Trophoblast cell (in vitro differentiated cells and primary cell): Measurements from ENCODE around the gene SLC22A16.
"Not testable (repeated sequence)": the region's sequence is repeated elsewhere in the genome, so short reads cannot be mapped to it uniquely, and the experiment has no call there.

Experiments used
- DNase-seq, 2 donors: peaks; one replicate each; pipeline ENCODE4 v3.0.0-alpha.2; 2016
- H2AFZ ChIP-seq: 2 replicates; pipeline ENCODE4 v1.6.1; 2013; ENCODE audit warnings: low read length, moderate library complexity, mild to moderate bottlenecking; ENCODE audit not compliant: insufficient read depth, poor library complexity
- H2AK5ac ChIP-seq: 2 replicates; pipeline ENCODE4 v1.6.1; 2013; ENCODE audit warnings: mild to moderate bottlenecking, low read length
- H2BK120ac ChIP-seq: 2 replicates; pipeline ENCODE4 v1.6.1; 2013; ENCODE audit warnings: low read length, mild to moderate bottlenecking, moderate library complexity; ENCODE audit not compliant: insufficient read depth, poor library complexity
- H2BK12ac ChIP-seq: 2 replicates; pipeline ENCODE4 v1.6.1; 2013; ENCODE audit warnings: mild to moderate bottlenecking, low read length, moderate library complexity
- H2BK5ac ChIP-seq: 2 replicates; pipeline ENCODE4 v1.6.1; 2013; ENCODE audit warnings: low read length, low read depth, moderate library complexity, mild to moderate bottlenecking; ENCODE audit not compliant: poor library complexity
- H3K14ac ChIP-seq: 2 replicates; pipeline ENCODE4 v1.6.1; 2013; ENCODE audit warnings: mild to moderate bottlenecking, low read length
- H3K18ac ChIP-seq: 2 replicates; pipeline ENCODE4 v1.6.1; 2013; ENCODE audit warnings: mild to moderate bottlenecking, low read length
- H3K23ac ChIP-seq: 2 replicates; pipeline ENCODE4 v1.6.1; 2013; ENCODE audit warnings: low read length
- H3K27ac ChIP-seq: 2 replicates; pipeline ENCODE4 v1.5.1; 2013; ENCODE audit warnings: low read depth, mild to moderate bottlenecking, inconsistent platforms, low read length, moderate library complexity
- H3K27me3 ChIP-seq: 2 replicates; pipeline ENCODE4 v1.6.1; 2013; ENCODE audit warnings: inconsistent platforms, mild to moderate bottlenecking, low read length, moderate library complexity; ENCODE audit not compliant: insufficient read depth
- H3K36me3 ChIP-seq, 2 experiments: 1 replicate in 1 of 2; 2 replicates in 1 of 2; pipeline ENCODE4 v1.6.1; 2013; ENCODE audit warnings: low read length in 2 of 2, mild to moderate bottlenecking in 2 of 2, moderate library complexity in 1 of 2; ENCODE audit not compliant: insufficient read depth in 2 of 2, control insufficient read depth in 1 of 2
- H3K4ac ChIP-seq: 2 replicates; pipeline ENCODE4 v1.6.1; 2013; ENCODE audit warnings: low read depth, mild to moderate bottlenecking, low read length, moderate library complexity
- H3K4me1 ChIP-seq, 2 experiments: 1 replicate in 1 of 2; 2 replicates in 1 of 2; pipeline ENCODE4 v1.6.1; 2013; ENCODE audit warnings: low read length in 2 of 2, mild to moderate bottlenecking in 2 of 2, moderate library complexity in 1 of 2; ENCODE audit not compliant: insufficient read depth in 2 of 2, control insufficient read depth in 1 of 2
- H3K4me2 ChIP-seq: 2 replicates; pipeline ENCODE4 v1.6.1; 2013; ENCODE audit warnings: inconsistent platforms, mild to moderate bottlenecking, low read length, moderate library complexity
- H3K4me3 ChIP-seq: 2 replicates; pipeline ENCODE4 v1.5.1; 2013; ENCODE audit warnings: mild to moderate bottlenecking, low read depth, low read length, inconsistent platforms
- H3K79me1 ChIP-seq: one replicate; pipeline ENCODE4 v1.6.1; 2013; ENCODE audit warnings: low read length
- H3K79me2 ChIP-seq: 2 replicates; pipeline ENCODE4 v1.6.1; 2013; ENCODE audit warnings: low read length, mild to moderate bottlenecking; ENCODE audit not compliant: control insufficient read depth, insufficient read depth, poor library complexity
- H3K9ac ChIP-seq: 2 replicates; pipeline ENCODE4 v1.6.1; 2013; ENCODE audit warnings: mild to moderate bottlenecking, low read length
- H3K9me3 ChIP-seq: 2 replicates; pipeline ENCODE4 v1.6.1; 2013; ENCODE audit warnings: low read depth, mild to moderate bottlenecking, control low read depth, inconsistent platforms, low read length; ENCODE audit not compliant: insufficient read depth
- H4K12ac ChIP-seq: 2 replicates; pipeline ENCODE4 v1.6.1; 2013; ENCODE audit warnings: low read depth, mild to moderate bottlenecking, low read length, moderate library complexity
- H4K8ac ChIP-seq: 2 replicates; pipeline ENCODE4 v1.6.1; 2013; ENCODE audit warnings: low read depth, mild to moderate bottlenecking, low read length, moderate library complexity
- H4K91ac ChIP-seq: one replicate; pipeline ENCODE4 v1.6.1; 2013; ENCODE audit warnings: low read depth, mild to moderate bottlenecking, low read length, moderate library complexity
- WGBS: extraction: QIAGEN DNeasy Blood & Tissue Kit; methylation state at CpG from one replicate; pipeline ENCODE4 v1.1.7; 2013; ENCODE audit warnings: missing lambda C conversion rate; ENCODE audit not compliant: insufficient read length, insufficient coverage; ENCODE audit errors: extremely low coverage; 5-methylcytosine and 5-hydroxymethylcytosine counted together

The SLC22A16 gene

GRCh38 chr6:110490110-110490509 is 13.7 kb upstream of the SLC22A16 start:
- no peaks in the 10 kb centered on the region for H3K27me3 ChIP-seq
- H4K8ac ChIP-seq = no peak overlapping the region
- H3K23ac ChIP-seq = no peak overlapping the region
- H3K14ac ChIP-seq = no peak overlapping the region
- WGBS = no CpG with 5 or more reads among the region's 3 CpGs
- no peak overlapping the region for H3K4me3 ChIP-seq
- H3K4me1 ChIP-seq = peaks cover 2 to 8% of the 10 kb centered on the region in 2 experiments
- no peaks in the 10 kb centered on the region for H3K79me2 ChIP-seq
- H4K91ac ChIP-seq = no peak overlapping the region
- peaks cover 4% of the 10 kb centered on the region for H3K79me1 ChIP-seq
- H3K18ac ChIP-seq = no peak overlapping the region
- H2BK5ac ChIP-seq = no peak overlapping the region
- no peak overlapping the region for H2AFZ ChIP-seq
- no peak overlapping the region for H3K4me2 ChIP-seq
- no peak overlapping the region for H2BK120ac ChIP-seq
- no peak overlapping the region for H2BK12ac ChIP-seq
- no peak overlapping the region for H3K9ac ChIP-seq
- H3K4ac ChIP-seq = no peak overlapping the region
- no peaks in the 10 kb centered on the region for H3K36me3 ChIP-seq
- no peaks in the 10 kb centered on the region for H3K9me3 ChIP-seq
- no peak overlapping the region for H2AK5ac ChIP-seq
- no peak for DNase-seq
- H3K27ac ChIP-seq = no peak overlapping the region
- H4K12ac ChIP-seq = no peak overlapping the region

- no peak overlapping the region for H3K23ac ChIP-seq
- no peak overlapping the region for H3K14ac ChIP-seq
- no peak overlapping the region for H3K4me3 ChIP-seq
- no peaks in the 10 kb centered on the region for H3K79me2 ChIP-seq
- no peak overlapping the region for H4K8ac ChIP-seq
- no peak overlapping the region for H2BK12ac ChIP-seq
- H3K36me3 ChIP-seq = no peaks in the 10 kb centered on the region
- no peak overlapping the region for H3K27ac ChIP-seq
- H4K12ac ChIP-seq = no peak overlapping the region
- no peak overlapping the region for H3K4me2 ChIP-seq
- H2AFZ ChIP-seq = no peak overlapping the region
- H3K18ac ChIP-seq = no peak overlapping the region
- H3K27me3 ChIP-seq = no peaks in the 10 kb centered on the region
- no peak overlapping the region for H2AK5ac ChIP-seq
- WGBS = no CpG with 5 or more reads among the region's 6 CpGs
- H3K79me1 ChIP-seq = peaks cover 2% of the 10 kb centered on the region
- H3K9ac ChIP-seq = no peak overlapping the region
- H4K91ac ChIP-seq = no peak overlapping the region
- H3K9me3 ChIP-seq = no peaks in the 10 kb centered on the region
- H3K4me1 ChIP-seq = peaks cover 2 to 5% of the 10 kb centered on the region in 2 experiments
- no peak overlapping the region for H2BK5ac ChIP-seq
- no peak overlapping the region for H2BK120ac ChIP-seq
- H3K4ac ChIP-seq = no peak overlapping the region
- DNase-seq = no peak
These were observed 12.3 kb upstream of the SLC22A16 start for GRCh38 chr6:110488606-110489190.

- not testable (repeated sequence) for H3K79me2 ChIP-seq, H3K14ac ChIP-seq, H3K23ac ChIP-seq, H3K9ac ChIP-seq, H3K79me1 ChIP-seq, H3K36me3 ChIP-seq, H3K18ac ChIP-seq, H2BK5ac ChIP-seq, H3K9me3 ChIP-seq, H3K27me3 ChIP-seq, H2BK120ac ChIP-seq, H4K91ac ChIP-seq, H3K4me3 ChIP-seq, H3K4me2 ChIP-seq, H3K4me1 ChIP-seq, H4K12ac ChIP-seq, H3K4ac ChIP-seq, H2AFZ ChIP-seq, H4K8ac ChIP-seq, DNase-seq, H2AK5ac ChIP-seq, H3K27ac ChIP-seq, H2BK12ac ChIP-seq
- WGBS = no CpG with 5 or more reads among the region's 3 CpGs
These were observed 11.6 kb upstream of the SLC22A16 start for GRCh38 chr6:110487968-110488381.

- H2BK12ac ChIP-seq = peak overlapping the region; percentile 79
- no peak overlapping the region for H2AK5ac ChIP-seq
- no peak overlapping the region for H4K8ac ChIP-seq
- no peak overlapping the region for H3K4me3 ChIP-seq
- H3K9ac ChIP-seq = no peak overlapping the region
- no peak overlapping the region for H3K14ac ChIP-seq
- H3K23ac ChIP-seq = no peak overlapping the region
- no peak overlapping the region for H4K12ac ChIP-seq
- H3K27me3 ChIP-seq = no peaks in the 10 kb centered on the region
- no peak overlapping the region for H4K91ac ChIP-seq
- no peaks in the 10 kb centered on the region for H3K79me2 ChIP-seq
- H2AFZ ChIP-seq = no peak overlapping the region
- no peak overlapping the region for H3K27ac ChIP-seq
- H3K18ac ChIP-seq = no peak overlapping the region
- no CpG with 5 or more reads among the region's 1 CpG for WGBS
- no peak overlapping the region for H3K4ac ChIP-seq
- H3K4me2 ChIP-seq = no peak overlapping the region
- DNase-seq = no peak
- H3K9me3 ChIP-seq = peaks cover 1% of the 10 kb centered on the region
- H2BK120ac ChIP-seq = peak overlapping the region; percentile 71
- no peaks in the 10 kb centered on the region for H3K36me3 ChIP-seq
- peaks cover 2 to 5% of the 10 kb centered on the region in 2 experiments for H3K4me1 ChIP-seq
- no peak overlapping the region for H2BK5ac ChIP-seq
- H3K79me1 ChIP-seq = peaks cover 2% of the 10 kb centered on the region
These were observed 10.3 kb upstream of the SLC22A16 start for GRCh38 chr6:110486756-110487155.
